Esophagus squamous epithelium (tissue), 5 donors: Measurements from ENCODE around the gene ADGRG1. TPM values are rescaled to one million over a fixed set of nuclear protein-coding genes. Genes with fewer than 3 reads are reported as not detected.
A peak's percentile ranks its signal among the peaks of the same experiment; 100 is the strongest.
"Not testable (repeated sequence)": the region's sequence is repeated elsewhere in the genome, so short reads cannot be mapped to it uniquely, and the experiment has no call there.

ENCODE experiments used
- DNase-seq: peaks from one replicate; lab custom pipeline; 2025; lab: John Stamatoyannopoulos, UW
- H3K27ac ChIP-seq, 4 donors: fragments of 200-600 bp; sonication (generic); one replicate each; pipeline ENCODE4 v1.5.1; 2016 to 2019; ENCODE audit warnings: mild to moderate bottlenecking in 1 of 4
- H3K27me3 ChIP-seq, 4 donors: fragments of 200-600 bp; sonication (generic); 1 replicate in 3 of 4; 2 replicates in 1 of 4; pipeline versions ENCODE4 v1.5.1 to v1.6.0; 2017 to 2021; ENCODE audit warnings: antibody characterized with exemption in 1 of 4
- H3K36me3 ChIP-seq, 3 donors: fragments of 200-600 bp; sonication (generic); one replicate each; pipeline ENCODE4 v1.5.1; 2016 to 2019
- H3K4me1 ChIP-seq, 3 donors: fragments of 200-600 bp; sonication (generic); one replicate each; pipeline ENCODE4 v1.5.1; 2017 to 2019
- H3K4me3 ChIP-seq, 4 donors: fragments of 200-600 bp; sonication (generic); 1 replicate in 3 of 4; 2 replicates in 1 of 4; pipeline ENCODE4 v1.5.1; 2016 to 2019; ENCODE audit warnings: mild to moderate bottlenecking in 2 of 4, moderate library complexity in 1 of 4
- H3K9me3 ChIP-seq, 3 donors: fragments of 200-600 bp; sonication (generic); one replicate each; pipeline ENCODE4 v1.5.1; 2016 to 2019
- POLR2A ChIP-seq, 4 donors: fragments of 450-650 bp; IDR thresholded peaks; one replicate each; pipeline ENCODE4 v1.6.1; 2017; ENCODE audit warnings: antibody characterized with exemption in 4 of 4, mild to moderate bottlenecking in 4 of 4, moderate library complexity in 3 of 4
- WGBS, 2 donors: methylation state at CpG; one replicate each; pipeline ENCODE4 v1.1.5; 2018; 5-methylcytosine and 5-hydroxymethylcytosine counted together
- intact Hi-C: fragments of 100-400 bp; cut with DNase I; formaldehyde crosslinking; loops from one replicate; pipeline ENCODE4 v1.15.0; 2022
- total RNA-seq, 4 donors: library from RNA; depleted of rRNA; stranded (reverse); fragments of >200 nt; gene quantifications; one replicate each; pipeline ENCODE4 v1.1.0, GENCODE V29; 2016
- TF ChIP-seq, protein P1 (sequence below), 6 experiments: fragments of 450-650 bp in 4 of 6; fragments of 200-600 bp in 2 of 6; sonication (generic) in 2 of 6; IDR thresholded peaks; one replicate each; pipeline ENCODE4 v1.5.1; 2016 to 2019; ENCODE audit warnings: antibody characterized with exemption in 6 of 6, mild to moderate bottlenecking in 4 of 6, moderate library complexity in 4 of 6
- donor health status: DM: yes; HTN: yes; CAD: no.

ADGRG1 gene
- total RNA-seq, 4 donors from 2014 or later: 37.0 to 65.5 (median 42.1) TPM

- no peak overlapping the region for H3K4me3 ChIP-seq
- peak overlapping the region in 1 of 4 donors; percentile 42 for H3K27ac ChIP-seq
- peaks cover 0 to 23% (median 0%) of the 10 kb centered on the region in 4 donors for H3K27me3 ChIP-seq
- WGBS, 2 donors: 28 to 42% methylated on average over 2 to 3 of the region's 4 CpGs
- intact Hi-C loops: no loop called here
- DNase-seq: no peak
- no peak for TF ChIP-seq POLR2A (IDR thresholded peaks at IDR 0.05)
- TF ChIP-seq, protein P1, sequence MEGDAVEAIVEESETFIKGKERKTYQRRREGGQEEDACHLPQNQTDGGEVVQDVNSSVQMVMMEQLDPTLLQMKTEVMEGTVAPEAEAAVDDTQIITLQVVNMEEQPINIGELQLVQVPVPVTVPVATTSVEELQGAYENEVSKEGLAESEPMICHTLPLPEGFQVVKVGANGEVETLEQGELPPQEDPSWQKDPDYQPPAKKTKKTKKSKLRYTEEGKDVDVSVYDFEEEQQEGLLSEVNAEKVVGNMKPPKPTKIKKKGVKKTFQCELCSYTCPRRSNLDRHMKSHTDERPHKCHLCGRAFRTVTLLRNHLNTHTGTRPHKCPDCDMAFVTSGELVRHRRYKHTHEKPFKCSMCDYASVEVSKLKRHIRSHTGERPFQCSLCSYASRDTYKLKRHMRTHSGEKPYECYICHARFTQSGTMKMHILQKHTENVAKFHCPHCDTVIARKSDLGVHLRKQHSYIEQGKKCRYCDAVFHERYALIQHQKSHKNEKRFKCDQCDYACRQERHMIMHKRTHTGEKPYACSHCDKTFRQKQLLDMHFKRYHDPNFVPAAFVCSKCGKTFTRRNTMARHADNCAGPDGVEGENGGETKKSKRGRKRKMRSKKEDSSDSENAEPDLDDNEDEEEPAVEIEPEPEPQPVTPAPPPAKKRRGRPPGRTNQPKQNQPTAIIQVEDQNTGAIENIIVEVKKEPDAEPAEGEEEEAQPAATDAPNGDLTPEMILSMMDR (IDR thresholded peaks at IDR 0.05): no peak
- H3K36me3 ChIP-seq: no peaks in the 10 kb centered on the region
- H3K9me3 ChIP-seq: peaks cover 0 to 4% (median 0%) of the 10 kb centered on the region in 3 donors
- H3K4me1 ChIP-seq: peaks cover 9 to 31% (median 10%) of the 10 kb centered on the region in 3 donors
Observed at GRCh38 chr16:57592591-57593003, 35.8 kb upstream of the ADGRG1 start.

GRCh38 chr16:57593021-57593420 lies 35.4 kb upstream of the ADGRG1 start:
- intact Hi-C loops: no loop called here
- H3K9me3 ChIP-seq: peaks cover 0 to 4% (median 0%) of the 10 kb centered on the region in 3 donors
- no peaks in the 10 kb centered on the region for H3K36me3 ChIP-seq
- peaks cover 0 to 19% (median 0%) of the 10 kb centered on the region in 4 donors for H3K27me3 ChIP-seq
- 64 to 72% methylated on average over 3 of the region's 3 CpGs for WGBS, 2 donors
- H3K4me1 ChIP-seq: peaks cover 9 to 31% (median 10%) of the 10 kb centered on the region in 3 donors
- no peak overlapping the region for H3K27ac ChIP-seq
- TF ChIP-seq, protein P1 (IDR thresholded peaks at IDR 0.05): no peak
- no peak for TF ChIP-seq POLR2A (IDR thresholded peaks at IDR 0.05)
- no peak for DNase-seq
- no peak overlapping the region for H3K4me3 ChIP-seq

DNA sequence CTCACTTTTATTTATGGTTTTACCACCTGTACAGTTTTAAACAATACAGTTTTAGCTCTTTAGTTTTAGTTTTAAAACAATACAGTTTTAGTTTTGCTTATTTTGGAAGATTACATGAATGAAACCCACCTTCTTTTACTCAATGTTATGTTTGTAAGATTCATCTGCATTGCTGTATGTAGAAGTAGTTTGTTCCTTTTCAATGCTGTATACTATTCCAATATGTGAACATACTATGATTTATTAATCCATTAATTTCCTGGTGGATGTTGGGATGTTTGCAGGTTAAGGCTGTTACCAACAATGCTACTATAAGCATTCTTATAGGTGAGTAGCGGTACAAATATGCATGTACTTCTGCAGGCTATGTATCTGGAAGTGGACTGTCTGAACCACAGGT lies 34.4 kb upstream of the ADGRG1 start:
- peaks cover 0 to 15% (median 0%) of the 10 kb centered on the region in 4 donors for H3K27me3 ChIP-seq
- H3K4me1 ChIP-seq: peaks cover 9 to 31% (median 10%) of the 10 kb centered on the region in 3 donors
- H3K36me3 ChIP-seq: no peaks in the 10 kb centered on the region
- H3K9me3 ChIP-seq: peaks cover 0 to 4% (median 0%) of the 10 kb centered on the region in 3 donors
- no peak for DNase-seq
- H3K27ac ChIP-seq: no peak overlapping the region
- WGBS, 2 donors: 100% methylated on average over 1 of the region's 1 CpG
- intact Hi-C loops: no loop called here
- no peak overlapping the region for H3K4me3 ChIP-seq
- TF ChIP-seq, protein P1 (IDR thresholded peaks at IDR 0.05): no peak
- no peak for TF ChIP-seq POLR2A (IDR thresholded peaks at IDR 0.05)

GRCh38 chr16:57594531-57595031 lies 33.8 kb upstream of the ADGRG1 start:
- Histone ChIP-seq H3K27ac (no peak overlapping the region), H3K4me1 (peaks cover 9 to 31% (median 10%) of the 10 kb centered on the region in 3 donors), H3K9me3 (peaks cover 0 to 4% (median 0%) of the 10 kb centered on the region in 3 donors), H3K27me3 (peaks cover 0 to 10% (median 0%) of the 10 kb centered on the region in 4 donors), H3K36me3 (no peaks in the 10 kb centered on the region), H3K4me3 (no peak overlapping the region)
- intact Hi-C loops: no loop called here
- WGBS, 2 donors: 55 to 80% methylated on average over 4 of the region's 4 CpGs
- TF ChIP-seq, protein P1 (IDR thresholded peaks at IDR 0.05): no peak
- no peak for TF ChIP-seq POLR2A (IDR thresholded peaks at IDR 0.05)
- no peak for DNase-seq

- H3K9me3 ChIP-seq, H3K4me3 ChIP-seq, DNase-seq, H3K27ac ChIP-seq, H3K36me3 ChIP-seq, intact Hi-C loops: not testable (repeated sequence)
- 77 to 79% methylated on average over 4 of the region's 4 CpGs for WGBS, 2 donors
- peaks cover 1 to 29% (median 7%) of the 10 kb centered on the region in 3 donors for H3K4me1 ChIP-seq
- peaks cover 0 to 25% (median 0%) of the 10 kb centered on the region in 4 donors for H3K27me3 ChIP-seq
Observed at GRCh38 chr16:57596234-57596633, 32.2 kb upstream of the ADGRG1 start.
